Measurements from ENCODE around the gene HMCN2.

Gene HMCN2

GRCh38 chr9:130352081-130352480 lies 86.5 kb downstream of the HMCN2 start:
- H3K4me3 ChIP-seq (ENCODE audit: low read depth, low read length) = no peak overlapping the region
- no peak for DNase-seq (ENCODE audit: low read depth)
- no peak for TF ChIP-seq CTCF (IDR thresholded peaks at IDR 0.05; ENCODE audit: low read depth, low read length, missing control alignments)

- H3K4me3 ChIP-seq (ENCODE audit: low read depth, low read length) = no peak overlapping the region
- TF ChIP-seq CTCF (IDR thresholded peaks at IDR 0.05; ENCODE audit: low read depth, low read length, missing control alignments) = no peak
- no peak for DNase-seq (ENCODE audit: low read depth)
These were observed 87.2 kb downstream of the HMCN2 start for GRCh38 chr9:130352586-130353285.

DNA sequence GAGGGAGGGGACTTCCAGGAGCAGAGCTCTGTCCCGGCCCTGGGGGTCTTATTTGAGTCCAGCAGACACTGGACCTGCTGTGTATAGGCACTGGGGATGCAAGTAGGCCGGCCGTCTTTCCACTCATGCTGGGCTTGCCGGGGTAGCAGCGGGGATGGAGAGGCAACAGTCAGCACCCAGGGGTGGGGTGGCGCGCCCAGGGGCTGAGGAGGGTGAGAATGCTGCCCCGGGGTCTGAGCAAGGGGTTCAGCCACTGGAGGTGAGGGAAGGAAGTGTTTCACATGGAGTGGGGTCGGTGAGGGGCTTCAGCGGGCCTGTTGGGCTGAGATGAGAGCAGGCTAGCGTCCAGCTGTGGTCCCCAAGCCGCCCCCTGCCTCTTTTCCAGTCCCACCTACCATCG lies 88.8 kb downstream of the HMCN2 start:
- no peak for DNase-seq (ENCODE audit: low read depth)
- TF ChIP-seq CTCF (IDR thresholded peaks at IDR 0.05; ENCODE audit: low read depth, low read length, missing control alignments) = no peak
- no peak overlapping the region for H3K4me3 ChIP-seq (ENCODE audit: low read depth, low read length)

GRCh38 chr9:130354806-130355205 lies 89.2 kb downstream of the HMCN2 start:
- H3K4me3 ChIP-seq (ENCODE audit: low read depth, low read length) = no peak overlapping the region
- no peak for TF ChIP-seq CTCF (IDR thresholded peaks at IDR 0.05; ENCODE audit: low read depth, low read length, missing control alignments)
- no peak for DNase-seq (ENCODE audit: low read depth)

DNA sequence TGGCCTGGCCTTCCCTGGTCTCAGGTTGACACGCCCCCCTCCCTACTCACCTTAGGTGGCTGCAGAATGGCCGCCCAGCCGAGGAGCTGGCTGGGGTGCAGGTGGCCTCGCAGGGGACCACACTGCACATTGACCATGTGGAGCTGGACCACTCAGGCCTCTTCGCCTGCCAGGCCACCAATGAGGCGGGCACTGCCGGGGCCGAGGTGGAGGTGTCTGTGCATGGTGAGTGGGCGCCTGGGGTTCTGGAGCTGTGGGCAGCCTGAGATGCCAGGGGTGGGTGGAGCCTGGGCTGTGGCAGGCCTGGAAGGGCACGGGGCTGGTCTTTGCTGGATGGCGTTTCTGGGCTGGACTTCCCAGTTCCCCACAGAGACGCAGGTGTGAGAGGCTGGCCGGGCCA lies 90.5 kb downstream of the HMCN2 start:
- no peak for TF ChIP-seq CTCF (IDR thresholded peaks at IDR 0.05; ENCODE audit: low read depth, low read length, missing control alignments)
- H3K4me3 ChIP-seq (ENCODE audit: low read depth, low read length) = no peak overlapping the region

DNA sequence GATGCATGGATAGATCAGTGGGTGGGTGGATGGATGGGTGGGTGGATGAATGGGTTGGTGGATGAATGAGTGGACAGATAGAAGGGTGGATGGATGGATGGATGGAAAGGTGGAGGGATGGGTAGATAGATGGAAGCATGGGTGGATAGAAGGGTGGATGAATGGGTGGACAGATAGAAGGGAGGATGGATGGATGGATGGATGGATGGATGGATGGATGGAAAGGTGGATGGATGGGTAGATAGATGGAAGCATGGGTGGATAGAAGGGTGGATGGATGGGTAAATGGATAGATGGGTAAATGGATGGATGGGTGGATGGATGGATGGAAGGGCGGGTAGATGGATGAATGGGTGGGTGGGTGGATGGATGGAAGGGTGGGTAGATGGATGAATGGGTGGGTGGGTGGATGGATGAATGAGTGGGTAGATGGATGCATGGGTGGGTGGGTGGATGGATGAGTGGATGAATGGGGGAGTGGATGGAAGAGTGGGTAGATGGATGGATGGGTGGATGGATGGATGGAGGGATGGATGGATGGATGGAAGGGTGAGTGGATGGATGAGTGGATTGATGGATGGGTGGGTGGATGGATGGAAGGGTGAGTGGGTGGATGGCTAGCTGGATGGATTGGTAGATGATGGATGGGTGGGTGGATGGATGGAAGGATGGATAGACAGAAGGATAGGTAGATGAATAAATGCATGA lies 91.5 kb downstream of the HMCN2 start:
- no peak for TF ChIP-seq CTCF (IDR thresholded peaks at IDR 0.05; ENCODE audit: low read depth, low read length, missing control alignments)
- DNase-seq (ENCODE audit: low read depth) = no peak
- H3K4me3 ChIP-seq (ENCODE audit: low read depth, low read length) = no peak overlapping the region

More for the DNA sequence above, 90.5 kb downstream of the HMCN2 start:
- no peak for DNase-seq (ENCODE audit: low read depth)
